Fibroblast of lung (primary cell): ENCODE results near the gene OR2B2.
"Not testable (repeated sequence)": the region's sequence is repeated elsewhere in the genome, so short reads cannot be mapped to it uniquely, and the experiment has no call there.

ENCODE experiments used
- CTCF ChIP-seq, 2 donors: IDR thresholded peaks in 1 of 2; conservative IDR thresholded peaks in 1 of 2; 1 replicate in 1 of 2; 2 replicates in 1 of 2; pipeline ENCODE4 v1.5.1; 2011 to 2012; ENCODE audit warnings: low read length in 2 of 2, control low read depth in 1 of 2, inconsistent platforms in 1 of 2, low read depth in 1 of 2, mild to moderate bottlenecking in 1 of 2
- EZH2 ChIP-seq: IDR thresholded peaks from 2 replicates; pipeline ENCODE4 v1.5.1; 2012; ENCODE audit warnings: low read length, control low read depth, mild to moderate bottlenecking; ENCODE audit errors: missing control alignments

DNA sequence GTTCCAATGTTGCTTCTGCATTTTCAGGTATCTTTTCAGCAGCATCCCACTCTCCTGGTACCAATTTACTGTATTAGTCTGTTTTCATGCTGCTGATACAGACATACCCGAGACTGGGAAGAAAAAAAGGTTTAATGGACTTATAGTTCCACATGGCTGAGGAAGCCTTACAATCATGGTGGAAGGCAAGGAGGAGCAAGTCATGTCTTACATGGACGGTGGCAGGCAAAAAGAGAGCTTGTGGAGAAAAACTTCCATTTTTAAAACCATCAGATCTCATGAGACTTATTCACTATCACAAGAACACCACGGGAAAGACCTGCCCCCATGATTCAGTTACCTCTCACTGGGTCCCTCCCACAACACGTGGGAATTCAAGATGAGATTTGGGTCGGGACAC lies 17.7 kb upstream of the OR2B2 start:
- TF ChIP-seq CTCF (conservative IDR thresholded peaks at IDR 0.05 in 1 of 2, IDR thresholded peaks at IDR 0.05 in 1 of 2; ENCODE audit: low read depth in 1 of 2, low read length in 2 of 2); EZH2: not testable (repeated sequence)
